SHP77 (cell line): Measurements from ENCODE around the gene MRPL36.
"Not testable (repeated sequence)": the region's sequence is repeated elsewhere in the genome, so short reads cannot be mapped to it uniquely, and the experiment has no call there.

Experiments used
- DNase-seq, 2 experiments: peaks; one replicate each; lab custom pipeline; 2025; lab: John Stamatoyannopoulos, UW

MRPL36 gene

DNA sequence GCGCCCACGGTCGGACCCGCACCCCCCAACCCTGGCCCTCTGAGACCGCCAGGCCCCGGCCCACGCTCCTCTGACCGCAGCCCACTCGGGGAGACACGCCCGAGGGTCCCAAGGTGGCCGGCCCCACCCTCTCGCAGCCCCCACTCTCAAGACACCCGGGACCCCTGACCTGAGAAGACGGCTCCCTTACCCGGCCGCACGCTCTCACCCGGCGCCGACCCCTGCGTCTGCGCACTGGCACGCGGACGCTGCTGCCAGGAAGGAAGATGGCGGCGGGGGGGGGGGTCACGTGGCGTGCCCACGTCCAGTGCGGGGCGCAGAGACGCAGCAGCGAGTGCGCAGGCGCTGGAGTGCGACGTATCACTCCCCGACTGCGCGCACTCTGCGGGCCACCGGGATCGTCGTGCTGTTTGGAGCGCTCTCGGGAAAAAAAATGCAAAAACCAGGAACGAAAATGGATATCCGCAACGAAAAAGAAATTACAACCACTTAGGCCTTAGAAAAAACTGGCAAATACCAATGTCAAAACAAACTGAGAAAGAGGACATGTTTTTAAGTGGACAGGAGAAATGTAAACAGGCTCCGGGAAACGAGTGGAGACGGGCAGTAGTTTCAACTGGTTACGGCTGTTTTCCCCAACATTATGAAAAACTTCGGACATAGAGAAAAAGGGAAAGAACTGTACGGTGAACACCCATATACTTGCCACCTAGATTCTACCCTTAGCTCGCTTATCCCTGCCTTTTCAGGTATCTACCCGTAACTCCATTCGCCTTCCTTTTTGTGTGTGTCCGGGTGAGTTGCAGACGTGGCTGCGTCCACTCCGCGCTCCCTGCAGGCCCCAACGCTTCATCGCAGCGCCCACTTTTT lies at the start of gene MRPL36:
MRPL36 (minus strand) TSS at position 236 of the 870 bp plus-strand sequence. CDS start 902 bp downstream, outside the sequence.
- DNase-seq = peak; percentile 91 to 97

DNA sequence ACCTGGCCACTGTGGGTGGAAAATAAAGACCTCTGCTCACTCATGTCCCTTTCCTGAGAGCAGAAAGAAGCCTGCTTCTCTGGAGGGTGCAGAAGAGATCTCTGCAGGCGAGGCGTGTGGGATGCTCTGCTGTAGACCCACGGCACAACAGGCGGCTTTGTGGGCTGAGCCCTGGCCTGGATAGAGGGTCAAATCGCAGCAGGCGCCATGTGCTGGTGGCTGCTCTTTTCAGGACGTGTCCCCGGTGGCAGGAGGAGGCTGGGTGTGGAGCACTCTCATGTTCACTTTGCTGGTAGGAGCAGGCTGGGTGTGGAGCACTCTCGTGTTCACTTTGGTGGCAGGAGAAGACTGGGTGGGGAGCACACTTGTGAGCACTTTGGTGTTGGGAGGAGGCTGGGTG lies 48.0 kb upstream of the MRPL36 start:
- DNase-seq = no peak

DNA sequence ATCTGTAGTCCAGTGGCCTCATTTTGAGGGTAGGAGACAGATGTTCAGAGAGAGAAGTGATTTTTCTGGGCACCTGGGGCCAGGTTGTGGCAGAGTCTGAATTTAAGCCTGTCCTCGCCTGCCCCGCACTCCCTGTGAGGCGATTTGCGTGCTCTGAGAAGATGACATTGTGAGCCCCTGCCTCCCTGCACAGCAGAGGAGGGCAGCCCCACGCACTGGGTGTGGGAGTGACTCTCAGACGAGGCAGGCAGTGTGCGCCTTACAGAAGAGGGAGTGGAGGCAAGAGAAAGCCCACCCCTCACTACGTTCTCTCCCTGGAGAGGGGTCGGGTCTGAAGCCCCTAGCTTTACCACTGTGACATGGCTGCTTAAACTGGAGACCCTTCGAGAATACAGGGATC lies 47.4 kb upstream of the MRPL36 start:
- no peak for DNase-seq

DNA sequence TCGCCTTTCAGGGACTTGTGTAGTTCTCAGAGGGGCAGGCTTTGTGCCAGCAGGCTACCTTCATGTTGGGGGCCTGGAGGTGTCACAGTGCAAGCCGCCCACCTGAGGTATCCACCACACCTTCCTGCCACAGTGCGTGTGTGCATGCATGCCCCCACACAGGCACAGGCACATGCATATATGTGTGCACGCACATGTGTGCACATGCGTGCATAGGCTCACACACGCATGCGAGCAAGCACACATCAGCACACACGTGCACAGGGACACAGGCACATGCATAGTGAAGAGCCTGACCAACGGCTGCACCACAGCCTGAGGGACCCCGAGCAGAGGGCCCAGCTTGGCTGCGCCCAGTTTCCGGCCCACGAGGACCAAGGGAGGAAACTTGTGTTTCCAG lies 46.9 kb upstream of the MRPL36 start:
- DNase-seq = no peak

DNA sequence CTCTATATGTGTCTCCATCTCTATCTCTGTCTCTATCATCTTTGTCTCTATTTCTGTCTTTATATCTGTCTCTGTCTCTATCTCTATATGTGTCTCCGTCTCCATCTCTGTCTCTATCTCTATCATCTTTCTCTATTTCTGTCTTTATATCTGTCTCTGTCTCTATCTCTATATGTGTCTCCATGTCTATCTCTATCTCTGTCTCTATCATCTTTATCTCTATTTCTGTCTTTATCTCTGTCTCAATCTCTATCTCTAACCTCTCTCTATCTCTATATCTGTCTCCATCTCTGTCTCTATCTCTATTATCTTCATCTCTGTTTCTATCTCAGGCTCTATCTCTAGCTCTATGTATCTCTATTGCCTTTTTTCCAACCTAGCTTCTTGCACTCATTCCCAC lies 46.1 kb upstream of the MRPL36 start:
- DNase-seq = no peak

DNA sequence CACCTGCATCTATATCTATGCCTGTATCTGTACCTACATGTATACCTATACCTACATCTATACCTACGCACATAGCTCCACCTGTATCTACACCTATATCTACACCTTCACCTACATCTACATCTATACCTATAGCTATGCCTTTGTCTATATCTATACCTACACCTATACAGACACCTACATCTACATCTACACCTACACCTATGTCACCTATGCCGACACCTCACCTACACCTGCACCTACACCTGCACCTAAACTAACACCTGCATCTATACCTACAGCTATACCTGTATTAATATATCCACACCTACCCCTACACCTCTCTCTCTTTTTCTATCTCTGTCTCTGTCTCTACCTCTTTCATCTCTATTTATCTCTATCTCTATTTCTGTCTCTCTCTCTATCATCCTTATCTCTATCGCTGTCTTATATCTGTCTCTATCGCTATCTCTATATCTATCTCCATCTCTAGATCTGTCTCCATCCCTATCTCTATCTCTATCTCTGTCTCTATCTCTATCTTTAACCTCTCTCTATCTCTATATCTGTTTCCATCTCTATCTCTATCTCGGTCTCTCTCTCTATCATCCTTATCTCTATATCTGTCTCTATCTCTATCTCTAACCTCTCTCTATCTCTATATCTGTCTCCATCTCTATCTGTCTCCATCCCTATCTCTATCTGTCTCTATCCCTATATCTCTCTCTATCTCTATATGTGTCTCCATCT lies 45.2 kb upstream of the MRPL36 start:
- DNase-seq = no peak

DNA sequence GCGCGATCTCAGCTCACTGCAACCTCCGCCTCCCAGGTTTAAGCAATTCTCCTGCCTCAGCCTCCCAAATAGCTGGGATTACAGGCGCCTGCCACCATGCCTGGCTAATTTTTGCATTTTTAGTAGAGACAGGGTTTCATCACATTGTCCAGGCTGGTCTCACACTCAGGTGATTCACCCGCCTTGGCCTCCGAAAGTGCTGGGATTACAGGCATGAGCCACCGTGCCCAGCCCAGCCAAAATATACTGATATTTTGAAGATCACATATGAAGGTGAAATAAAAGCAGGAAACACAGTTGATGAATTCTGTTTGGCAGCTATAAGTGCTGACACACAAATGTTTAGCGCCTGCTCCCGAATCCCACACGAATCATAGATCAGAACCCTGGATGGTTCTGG lies 44.1 kb upstream of the MRPL36 start:
- not testable (repeated sequence) for DNase-seq

DNA sequence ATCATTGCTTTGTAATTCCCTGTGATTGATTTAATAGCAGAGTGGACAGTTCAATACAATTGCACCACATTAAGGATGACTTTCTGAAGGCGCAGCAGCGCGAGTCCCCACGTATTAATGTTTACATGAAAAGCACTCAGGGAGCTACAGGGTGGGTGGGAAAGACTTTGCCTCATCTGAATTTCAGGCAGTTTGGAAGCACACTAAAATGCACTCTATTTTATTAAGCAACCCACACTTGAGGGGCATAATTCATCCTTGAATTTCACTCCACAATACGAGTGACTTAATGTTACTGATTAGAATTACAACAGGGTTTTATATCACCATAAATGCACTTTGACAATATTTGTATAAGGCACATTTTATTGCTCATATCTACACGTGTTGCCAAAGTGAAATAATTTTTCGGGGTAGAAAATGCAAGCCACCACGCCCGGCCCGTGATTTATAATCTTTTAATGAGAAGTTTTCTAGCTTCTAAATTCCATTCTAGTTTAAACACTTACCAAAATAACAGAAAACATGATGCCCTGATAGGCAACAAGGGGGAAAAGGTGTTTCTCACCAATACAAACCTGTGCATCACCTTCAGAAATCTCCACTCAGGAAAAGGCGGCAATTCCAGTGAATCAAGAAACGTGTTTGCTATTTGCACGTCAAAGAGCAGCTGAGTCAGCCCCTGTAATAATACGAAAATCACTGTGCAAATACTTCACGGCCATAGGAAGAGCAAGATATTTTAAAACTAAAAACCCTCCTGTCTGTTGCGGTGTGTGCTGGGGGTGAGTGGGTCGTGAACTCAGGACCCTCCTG lies 42.6 kb upstream of the MRPL36 start:
- DNase-seq = peak in 1 of 2 experiments; percentile 35

DNA sequence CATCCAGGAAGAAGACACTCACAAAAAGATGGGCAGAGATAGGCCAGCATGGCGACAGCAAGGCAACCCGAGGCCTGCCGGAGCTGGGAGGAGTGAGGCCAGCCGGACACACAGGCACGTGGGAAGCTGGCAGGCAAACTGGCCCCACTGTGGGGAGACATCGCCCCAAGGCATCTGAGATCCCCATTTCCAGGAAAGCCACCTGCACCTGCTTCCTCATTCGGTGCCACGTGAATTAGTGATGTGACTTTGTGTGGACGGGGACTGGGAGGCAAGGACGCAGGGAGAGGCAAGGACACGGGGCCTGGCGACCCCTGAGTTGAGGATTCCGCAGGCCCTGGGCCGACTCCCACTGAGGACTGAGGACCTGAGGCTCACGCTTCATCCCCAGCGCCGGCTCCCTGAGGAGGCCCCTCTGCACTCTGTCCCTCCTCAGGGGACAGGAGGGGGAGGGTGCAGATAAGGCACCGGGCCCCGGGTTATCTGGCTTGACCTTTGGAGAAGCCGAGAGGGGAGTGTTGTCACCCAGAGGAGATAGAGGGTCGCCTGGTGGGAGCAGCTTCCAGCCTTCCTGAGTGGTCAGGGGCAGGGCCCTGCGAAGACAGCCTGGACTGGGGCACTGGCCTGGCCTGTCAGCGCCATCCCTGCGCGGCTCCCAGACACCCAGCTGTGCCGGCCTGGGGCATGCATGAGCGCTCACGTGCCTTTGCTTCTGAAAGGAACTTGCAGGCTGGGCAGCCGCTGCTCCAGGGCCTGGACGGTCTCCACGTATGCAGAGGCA lies 41.3 kb upstream of the MRPL36 start:
- no peak for DNase-seq

DNA sequence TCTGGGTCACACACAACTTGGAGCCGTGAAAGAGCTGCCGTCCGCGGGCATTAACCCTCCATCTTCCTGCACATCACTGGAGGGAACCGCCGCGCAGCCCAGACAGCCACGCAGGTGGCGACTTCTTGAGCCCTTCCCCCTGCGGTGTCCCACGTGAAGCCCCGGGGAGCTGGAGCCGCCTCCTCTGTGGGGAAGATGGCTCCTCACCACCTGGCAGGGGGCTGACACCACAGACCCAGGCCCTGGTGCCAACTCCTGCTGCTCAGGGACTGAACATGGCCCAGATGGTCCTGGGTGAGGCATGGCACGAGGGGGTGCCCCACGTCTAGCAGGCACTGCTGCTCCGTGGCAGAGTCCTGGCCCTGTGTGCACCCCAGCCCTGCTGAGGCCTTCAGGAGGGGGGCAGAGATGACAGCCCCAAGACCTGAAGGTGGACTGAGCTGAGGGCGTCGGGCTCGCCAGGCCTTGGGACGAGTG lies 40.5 kb upstream of the MRPL36 start:
- no peak for DNase-seq

DNA sequence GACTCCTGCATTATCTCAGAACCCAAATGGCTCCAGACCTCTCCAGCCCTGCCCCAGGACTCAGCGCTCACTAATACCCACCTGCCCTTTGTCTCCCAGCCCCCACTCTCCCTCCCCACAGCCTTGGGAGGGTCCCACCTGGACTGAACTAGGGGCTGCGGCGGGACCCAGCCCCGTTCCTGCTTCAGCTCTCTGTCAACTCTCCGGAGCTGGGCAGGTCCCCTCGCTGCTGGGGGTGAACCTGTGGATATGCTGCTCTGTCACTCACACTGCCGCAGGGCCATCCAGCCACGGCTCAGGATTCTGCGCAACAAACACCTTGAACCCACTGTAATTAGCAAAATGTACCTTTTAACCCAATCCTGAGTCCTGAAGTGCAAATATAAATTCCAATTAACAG lies 38.4 kb upstream of the MRPL36 start:
- DNase-seq = no peak

DNA sequence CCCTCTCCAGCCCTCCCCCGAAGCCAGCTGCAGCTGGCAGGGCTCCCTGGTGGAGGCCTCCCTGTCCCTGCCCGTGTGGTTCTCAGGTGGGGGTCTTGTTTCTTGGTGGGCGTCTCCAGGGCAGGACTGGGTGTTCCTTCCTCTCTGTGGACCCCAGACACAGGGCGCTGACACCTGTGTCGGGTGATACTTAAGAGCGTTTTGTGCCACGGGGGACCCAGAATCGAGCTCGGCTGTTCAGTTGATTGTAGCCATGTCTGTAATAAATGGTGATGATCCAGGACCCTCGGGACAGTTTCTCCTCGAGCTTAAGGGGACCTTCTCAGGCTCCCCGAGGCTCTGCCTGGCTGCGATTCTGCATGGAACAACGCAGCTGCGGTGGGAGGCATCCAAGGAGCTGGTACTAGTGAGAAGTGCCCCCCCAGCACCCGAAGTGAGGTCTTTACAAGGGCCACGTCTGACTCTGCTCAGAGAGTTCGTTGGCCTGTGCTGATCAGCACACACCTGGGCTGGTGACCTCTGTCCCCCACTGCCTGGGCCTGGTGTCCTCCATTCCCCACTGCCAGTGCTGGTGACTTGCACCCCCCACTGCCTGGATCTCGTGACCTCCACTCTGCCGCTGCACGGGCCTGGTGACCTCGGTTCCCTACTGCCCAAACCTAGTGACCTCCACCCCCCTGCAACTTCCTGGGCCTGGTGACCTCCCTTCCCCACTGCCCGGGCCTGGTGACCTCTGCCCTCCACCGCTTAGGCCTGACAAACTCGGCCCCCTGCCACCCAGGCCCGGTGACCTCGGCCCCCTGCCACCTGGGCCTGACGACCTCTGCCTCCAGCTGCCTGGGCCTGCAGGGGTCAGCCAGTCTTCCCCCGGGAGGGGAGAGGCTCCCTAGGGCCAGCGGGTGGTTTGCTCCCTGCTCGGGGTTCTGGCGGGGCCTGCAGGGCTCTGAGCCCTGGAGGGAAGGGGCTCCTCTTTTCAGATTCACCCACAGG lies 37.5 kb upstream of the MRPL36 start:
- DNase-seq = no peak

DNA sequence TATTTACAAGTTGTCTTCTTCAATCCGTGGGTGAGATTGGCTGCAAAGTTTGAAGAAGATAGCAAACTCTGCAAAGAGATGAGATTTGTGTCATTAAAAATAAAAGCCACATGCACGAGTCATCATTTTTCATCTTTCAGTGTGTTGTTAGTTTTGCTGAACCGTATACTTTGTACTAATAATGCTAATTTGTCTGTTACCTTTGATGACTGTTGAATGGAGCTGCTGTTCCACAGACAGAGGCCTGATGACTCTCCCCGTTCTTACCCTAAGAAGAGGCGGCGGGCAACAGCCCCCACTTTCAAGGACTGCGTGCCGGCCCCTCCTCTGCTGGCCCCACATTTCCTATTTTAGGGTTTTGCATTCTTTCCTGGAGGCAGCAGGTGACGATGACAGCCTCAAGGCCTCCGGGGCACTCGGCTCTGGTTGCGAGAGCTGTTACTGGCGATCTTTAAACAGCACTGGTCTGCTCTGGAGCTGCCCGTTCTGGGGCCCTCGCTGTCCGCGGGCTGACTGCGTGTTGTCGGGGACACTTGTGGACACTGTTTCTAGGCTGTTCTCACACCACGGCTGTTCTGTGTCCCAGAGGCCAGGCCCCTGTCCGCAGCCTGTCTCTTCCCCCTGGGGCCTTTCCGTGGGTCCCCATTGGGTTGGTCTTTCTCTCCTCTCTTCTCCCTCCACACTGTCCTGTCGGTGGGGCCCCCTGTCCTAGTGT lies 36.7 kb upstream of the MRPL36 start:
- DNase-seq = no peak

DNA sequence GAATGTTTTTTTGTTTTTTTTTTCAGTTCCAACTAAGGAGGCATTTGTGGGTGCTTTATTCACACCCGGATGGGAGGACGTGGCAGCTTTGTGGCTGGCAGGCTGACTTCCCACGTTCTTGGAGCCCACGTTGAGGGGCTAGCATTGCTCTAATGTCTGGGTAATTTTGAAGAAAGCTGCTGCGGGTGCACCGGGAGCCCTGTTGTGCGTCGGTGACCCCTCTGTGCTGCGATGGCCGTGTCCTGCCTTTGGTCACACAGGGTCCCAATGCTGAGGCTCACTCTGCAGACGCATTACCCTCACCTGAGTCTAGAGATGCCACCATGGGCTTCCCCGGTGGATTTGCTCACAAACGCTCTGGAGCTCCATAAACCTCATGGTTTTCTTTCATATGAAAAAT lies 35.8 kb upstream of the MRPL36 start:
- no peak for DNase-seq

DNA sequence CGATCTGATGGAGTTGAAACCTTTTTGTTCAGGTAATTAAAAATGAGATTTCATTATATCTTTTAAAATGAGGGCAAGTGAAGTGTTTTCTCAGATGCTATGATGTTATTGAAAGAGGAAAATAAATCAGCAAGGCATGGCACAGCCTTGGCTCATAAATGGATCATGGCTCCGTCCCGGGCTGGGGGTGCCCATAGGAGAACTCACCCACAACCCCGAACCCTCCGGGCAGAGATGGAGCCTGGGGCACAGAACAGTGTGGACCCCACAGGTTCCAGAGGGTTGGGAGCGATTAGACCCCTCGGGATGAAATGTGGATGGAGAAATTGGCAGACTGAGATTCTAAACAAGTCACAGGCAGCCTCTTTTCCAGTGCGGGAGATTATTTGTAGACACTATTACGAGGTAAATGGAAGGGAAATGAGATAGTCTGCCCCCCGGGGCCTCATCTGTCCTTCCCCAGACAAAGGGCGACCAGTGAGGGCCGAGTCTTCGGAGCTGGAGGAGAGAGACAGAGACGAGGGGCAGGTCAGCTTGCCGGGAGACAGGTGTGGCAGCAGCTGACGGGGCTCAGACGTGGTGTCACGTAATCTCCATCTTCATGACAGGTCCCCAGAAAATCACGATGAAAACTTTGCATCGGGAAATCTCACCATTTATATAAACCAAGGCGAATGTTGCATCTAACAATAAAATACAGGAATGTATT lies 35.2 kb upstream of the MRPL36 start:
- DNase-seq = no peak

DNA sequence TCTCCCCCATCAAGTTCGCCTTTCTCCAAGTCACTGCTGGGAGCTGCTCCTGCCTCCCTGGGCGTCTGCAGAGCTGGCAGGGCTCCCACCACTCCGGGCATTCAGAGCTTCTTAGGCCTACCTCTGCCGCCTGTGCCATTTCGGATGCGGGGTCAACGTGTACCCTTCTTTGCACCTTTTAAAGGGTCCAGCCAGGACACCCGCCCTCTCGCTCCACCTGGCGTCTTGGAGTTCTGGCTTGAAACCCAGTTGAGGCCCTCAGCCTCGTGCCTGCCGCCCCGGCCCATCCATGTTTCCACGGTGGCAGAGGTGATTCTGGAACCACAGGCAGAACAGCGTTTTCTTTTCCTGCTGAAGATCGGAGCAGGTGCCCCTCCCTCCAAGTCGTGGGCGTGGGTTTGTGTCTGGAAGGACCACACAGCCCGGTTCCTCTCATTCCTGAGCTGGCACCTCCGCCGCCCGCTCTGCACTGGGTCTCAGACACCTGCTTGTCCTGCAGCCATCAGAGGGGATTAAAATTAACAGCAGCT lies 34.5 kb upstream of the MRPL36 start:
- no peak for DNase-seq

DNA sequence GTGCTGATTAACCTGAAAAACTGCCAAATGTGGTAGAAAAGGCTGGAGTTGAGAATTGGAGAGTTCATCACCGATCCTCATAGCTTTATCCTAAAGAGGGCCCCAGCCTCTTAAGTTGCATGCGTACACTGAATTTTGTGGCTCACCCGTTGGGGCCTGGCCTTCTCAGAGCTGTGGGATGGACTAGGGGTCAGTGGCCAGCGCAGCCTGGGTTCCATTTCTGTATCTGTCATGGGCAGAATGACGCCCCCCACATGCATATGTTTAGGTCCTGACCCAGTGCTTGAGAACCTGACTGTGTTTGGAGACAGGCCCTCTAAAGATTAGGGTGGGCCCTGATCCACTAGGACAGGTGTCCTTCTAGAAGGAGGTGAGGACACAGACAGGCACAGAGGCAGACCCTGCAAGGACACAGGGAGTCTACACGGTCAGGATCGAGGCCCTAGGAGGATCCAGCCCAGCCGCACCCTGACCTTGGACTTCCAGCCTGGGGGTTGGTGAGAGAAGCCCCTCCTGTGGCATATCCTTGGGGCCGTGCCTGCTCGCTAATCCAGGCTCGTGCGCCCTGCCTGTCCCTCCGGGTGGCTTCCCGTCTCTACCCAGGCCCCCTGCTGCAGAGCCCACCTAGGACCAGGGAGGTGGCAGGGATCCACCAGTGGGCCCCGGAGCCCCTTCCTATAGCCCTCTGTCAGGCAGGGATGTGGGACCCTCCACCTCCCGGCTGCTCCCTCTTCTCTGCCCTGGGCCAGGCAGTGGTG lies 33.8 kb upstream of the MRPL36 start:
- no peak for DNase-seq
